DND-41 (cell line): ENCODE data around the gene CIROP.

ENCODE experiments used
- CTCF ChIP-seq: IDR thresholded peaks from 2 replicates; pipeline ENCODE4 v1.5.1; 2012; ENCODE audit warnings: borderline replicate concordance, low read length, moderate library complexity, mild to moderate bottlenecking; ENCODE audit not compliant: poor library complexity, severe bottlenecking; ENCODE audit errors: extremely low read depth
- EZH2 ChIP-seq: IDR thresholded peaks from 3 replicates; pipeline ENCODE4 v1.6.1; 2012; ENCODE audit warnings: borderline replicate concordance, low read depth, mild to moderate bottlenecking, moderate library complexity, low read length, inconsistent platforms; ENCODE audit not compliant: severe bottlenecking

- TF ChIP-seq CTCF (no peak), EZH2 (no peak)
Measured at GRCh38 chr14:23123419-23123818, 18.6 kb upstream of the CIROP start.
